ENCODE measurements around the gene OPTN.

OPTN gene

DNA sequence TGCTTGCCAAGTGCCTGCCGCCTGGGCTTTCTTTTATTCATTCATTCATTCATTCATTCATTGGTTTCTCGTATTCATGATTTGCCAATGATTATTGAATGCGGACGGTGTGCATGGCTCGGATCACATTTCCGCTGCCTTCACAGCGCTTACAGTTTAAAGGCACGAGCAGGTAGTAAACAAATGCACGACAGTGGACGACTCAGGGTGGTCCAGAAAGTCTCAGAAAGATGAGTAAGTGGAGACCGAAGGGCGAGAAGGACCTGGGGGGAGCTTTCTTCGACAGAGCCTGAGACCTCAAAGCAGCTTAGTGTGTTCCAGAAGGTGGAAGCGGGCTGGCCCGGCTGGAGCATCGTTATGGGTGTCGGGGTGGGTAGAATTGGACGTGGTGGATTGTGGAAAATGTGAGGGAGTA is 61.9 kb downstream of the OPTN start:
- no peak for TF ChIP-seq CTCF (IDR thresholded peaks at IDR 0.05; ENCODE audit: insufficient read depth, low read depth, low read length, missing control alignments)
- DNase-seq (ENCODE audit: low read depth) = no peak
- H3K4me3 ChIP-seq (ENCODE audit: low read length) = peak overlapping the region; percentile 62

DNA sequence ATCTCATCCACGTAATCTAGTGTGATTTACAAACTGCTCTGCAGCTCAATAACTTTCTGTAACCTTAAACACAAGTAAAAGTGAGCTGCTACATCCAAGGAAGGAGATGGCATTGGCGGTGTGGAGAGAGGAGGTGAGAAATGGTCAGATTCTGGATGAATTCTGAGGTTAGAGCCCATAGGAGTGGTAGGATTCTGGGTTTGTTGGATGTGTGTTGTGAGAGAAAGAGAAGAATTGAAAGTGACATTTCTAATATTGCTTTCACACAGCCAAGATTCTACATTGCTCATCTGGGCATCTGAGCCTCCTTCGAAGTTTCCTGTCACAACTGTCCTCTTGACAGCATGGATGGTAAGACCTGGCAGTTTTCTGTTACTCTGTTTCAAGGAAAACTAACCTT is 63.9 kb downstream of the OPTN start:
- no peak overlapping the region for H3K4me3 ChIP-seq (ENCODE audit: low read length)
- DNase-seq (ENCODE audit: low read depth) = no peak
- no peak for TF ChIP-seq CTCF (IDR thresholded peaks at IDR 0.05; ENCODE audit: insufficient read depth, low read depth, low read length, missing control alignments)

- no peak overlapping the region for H3K4me3 ChIP-seq (ENCODE audit: low read length)
- DNase-seq (ENCODE audit: low read depth) = no peak
- no peak for TF ChIP-seq CTCF (IDR thresholded peaks at IDR 0.05; ENCODE audit: insufficient read depth, low read depth, low read length, missing control alignments)
Observed at GRCh38 chr10:13165177-13165576, 65.2 kb downstream of the OPTN start.

- TF ChIP-seq CTCF (IDR thresholded peaks at IDR 0.05; ENCODE audit: insufficient read depth, low read depth, low read length, missing control alignments) = no peak
- no peak for DNase-seq (ENCODE audit: low read depth)
- no peak overlapping the region for H3K4me3 ChIP-seq (ENCODE audit: low read length)
Observed at GRCh38 chr10:13167568-13167967, 67.6 kb downstream of the OPTN start.

- DNase-seq (ENCODE audit: low read depth) = no peak
- H3K4me3 ChIP-seq (ENCODE audit: low read length) = no peak overlapping the region
- TF ChIP-seq CTCF (IDR thresholded peaks at IDR 0.05; ENCODE audit: insufficient read depth, low read depth, low read length, missing control alignments) = no peak
Observed at GRCh38 chr10:13168781-13169180, 68.8 kb downstream of the OPTN start.

DNA sequence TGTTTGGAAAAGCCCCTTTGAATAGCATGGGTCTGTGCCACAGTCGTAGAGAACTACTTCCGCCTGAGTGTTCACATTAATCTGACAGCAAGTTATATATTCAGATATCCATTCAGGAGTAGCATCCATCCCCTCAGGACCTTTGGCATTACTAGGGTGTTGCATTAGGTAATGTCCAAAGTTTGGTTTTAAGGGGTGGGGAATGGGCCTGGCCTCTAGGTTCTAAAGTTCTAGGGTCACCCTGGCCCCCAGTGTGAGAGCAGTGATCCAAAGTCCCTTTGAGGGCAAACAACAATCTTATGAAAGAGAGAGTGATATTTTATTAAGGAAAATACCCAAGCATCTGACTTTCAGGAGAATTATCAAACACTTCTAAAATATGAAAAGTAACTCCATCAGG is 73.7 kb downstream of the OPTN start:
- no peak for TF ChIP-seq CTCF (IDR thresholded peaks at IDR 0.05; ENCODE audit: insufficient read depth, low read depth, low read length, missing control alignments)
- no peak for DNase-seq (ENCODE audit: low read depth)
- H3K4me3 ChIP-seq (ENCODE audit: low read length) = no peak overlapping the region

DNA sequence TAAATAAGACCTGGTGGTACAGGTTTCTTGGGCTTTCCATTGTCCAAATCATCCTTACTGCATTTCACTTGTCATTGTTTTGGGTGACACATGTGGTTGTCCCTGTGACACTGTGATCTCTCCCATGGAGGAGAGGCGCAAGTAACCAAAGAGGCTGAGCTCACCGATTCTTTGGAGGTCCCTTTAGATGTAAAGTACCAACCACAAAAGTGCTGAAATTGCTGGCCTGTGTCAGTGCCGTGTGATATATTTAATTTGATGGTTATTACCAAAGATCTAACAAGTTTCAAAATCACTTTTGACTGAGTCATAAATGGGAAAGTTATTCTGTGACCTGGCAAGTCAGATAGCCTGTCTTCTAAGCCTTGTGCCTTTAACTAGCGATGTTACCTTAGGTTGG is 80.8 kb downstream of the OPTN start:
- TF ChIP-seq CTCF (IDR thresholded peaks at IDR 0.05; ENCODE audit: insufficient read depth, low read depth, low read length, missing control alignments) = no peak
- H3K4me3 ChIP-seq (ENCODE audit: low read length) = no peak overlapping the region
- DNase-seq (ENCODE audit: low read depth) = no peak
